ENCODE measurements around the gene LRBA. TPM values are rescaled to one million over a fixed set of nuclear protein-coding genes. Genes with fewer than 3 reads are reported as not detected.

The LRBA gene
- total and polyA plus RNA-seq, 9 of the 15 experiments (the other 6 are each of a cell fraction or from before 2014, with no cell fraction given) = 24.2 to 88.7 (median 59.7) TPM

DNA sequence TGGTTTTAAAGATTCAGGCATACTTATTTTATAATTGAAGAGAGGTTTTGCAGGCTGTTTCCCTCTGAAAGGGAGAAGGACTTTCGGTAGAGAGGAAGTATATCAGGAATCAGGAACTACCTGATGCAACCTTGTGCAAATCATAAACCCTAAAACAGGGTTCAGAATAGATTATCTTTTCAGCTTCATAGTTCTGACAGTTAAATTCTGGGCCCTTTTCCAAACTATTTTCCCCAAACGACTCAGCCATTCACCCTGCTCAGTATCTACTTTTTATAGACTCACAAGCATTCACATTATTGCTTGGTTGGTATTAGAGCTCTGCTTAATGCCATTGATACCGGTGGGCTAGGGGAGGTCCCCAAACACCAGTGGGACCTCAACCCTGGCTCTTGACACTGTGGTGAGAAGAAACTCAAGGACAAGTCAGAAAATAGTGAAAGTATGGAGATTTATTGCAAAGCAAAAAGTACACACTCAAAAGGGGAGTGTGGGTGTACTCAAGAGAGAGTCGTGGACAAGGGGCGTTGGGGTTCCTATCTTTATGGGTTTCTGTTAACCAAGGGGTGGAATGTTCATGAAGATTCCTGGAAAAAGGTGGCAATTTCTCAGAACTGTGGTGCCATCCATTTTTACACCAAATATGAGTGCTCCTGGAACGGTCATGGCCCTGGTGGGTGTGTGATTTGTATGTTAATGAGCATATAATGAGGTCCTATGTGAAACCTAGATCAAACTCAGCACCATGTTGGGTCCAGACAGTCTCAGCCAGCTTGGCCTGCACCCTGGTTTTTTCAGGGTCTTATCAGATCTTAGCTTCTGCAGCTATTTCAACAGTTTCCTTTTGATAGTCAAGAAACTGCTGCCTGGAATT is 698.5 kb downstream of the LRBA start (continued):
- peak; percentile 72 for TF ChIP-seq ZNF311 (CRISPR knock-in tag; IDR thresholded peaks at IDR 0.05)
- peak; percentile 80; the same call in 1 of the 2 replicates for TF ChIP-seq DDX20 (tag; IDR thresholded peaks at IDR 0.05; ENCODE audit: low read depth)
- TF ChIP-seq, protein P1, sequence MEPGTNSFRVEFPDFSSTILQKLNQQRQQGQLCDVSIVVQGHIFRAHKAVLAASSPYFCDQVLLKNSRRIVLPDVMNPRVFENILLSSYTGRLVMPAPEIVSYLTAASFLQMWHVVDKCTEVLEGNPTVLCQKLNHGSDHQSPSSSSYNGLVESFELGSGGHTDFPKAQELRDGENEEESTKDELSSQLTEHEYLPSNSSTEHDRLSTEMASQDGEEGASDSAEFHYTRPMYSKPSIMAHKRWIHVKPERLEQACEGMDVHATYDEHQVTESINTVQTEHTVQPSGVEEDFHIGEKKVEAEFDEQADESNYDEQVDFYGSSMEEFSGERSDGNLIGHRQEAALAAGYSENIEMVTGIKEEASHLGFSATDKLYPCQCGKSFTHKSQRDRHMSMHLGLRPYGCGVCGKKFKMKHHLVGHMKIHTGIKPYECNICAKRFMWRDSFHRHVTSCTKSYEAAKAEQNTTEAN (CRISPR knock-in tag; IDR thresholded peaks at IDR 0.05) = no peak
- no peak for TF ChIP-seq ZNF707 (CRISPR knock-in tag; conservative IDR thresholded peaks at IDR 0.05)
- TF ChIP-seq, protein P2, sequence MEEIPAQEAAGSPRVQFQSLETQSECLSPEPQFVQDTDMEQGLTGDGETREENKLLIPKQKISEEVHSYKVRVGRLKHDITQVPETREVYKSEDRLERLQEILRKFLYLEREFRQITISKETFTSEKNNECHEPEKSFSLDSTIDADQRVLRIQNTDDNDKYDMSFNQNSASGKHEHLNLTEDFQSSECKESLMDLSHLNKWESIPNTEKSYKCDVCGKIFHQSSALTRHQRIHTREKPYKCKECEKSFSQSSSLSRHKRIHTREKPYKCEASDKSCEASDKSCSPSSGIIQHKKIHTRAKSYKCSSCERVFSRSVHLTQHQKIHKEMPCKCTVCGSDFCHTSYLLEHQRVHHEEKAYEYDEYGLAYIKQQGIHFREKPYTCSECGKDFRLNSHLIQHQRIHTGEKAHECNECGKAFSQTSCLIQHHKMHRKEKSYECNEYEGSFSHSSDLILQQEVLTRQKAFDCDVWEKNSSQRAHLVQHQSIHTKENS (CRISPR knock-in tag; IDR thresholded peaks at IDR 0.05) = no peak
- TF ChIP-seq, protein P3, sequence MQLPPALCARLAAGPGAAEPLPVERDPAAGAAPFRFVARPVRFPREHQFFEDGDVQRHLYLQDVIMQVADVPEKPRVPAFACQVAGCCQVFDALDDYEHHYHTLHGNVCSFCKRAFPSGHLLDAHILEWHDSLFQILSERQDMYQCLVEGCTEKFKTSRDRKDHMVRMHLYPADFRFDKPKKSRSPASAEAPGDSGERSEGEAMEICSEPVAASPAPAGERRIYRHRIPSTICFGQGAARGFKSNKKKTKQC (CRISPR knock-in tag; IDR thresholded peaks at IDR 0.05) = no peak
- no peak for TF ChIP-seq HMGN3 (IDR thresholded peaks at IDR 0.05; ENCODE audit: borderline replicate concordance, extremely low read depth, insufficient read length, low read depth, low read length)
- no peak for TF ChIP-seq SMC3 (conservative IDR thresholded peaks at IDR 0.05; ENCODE audit: insufficient read depth, low read depth, low read length)
- TF ChIP-seq KAT2B (IDR thresholded peaks at IDR 0.05; ENCODE audit: low read depth, low read length) = no peak
- no peak; a peak in 1 of 3 replicates for TF ChIP-seq CBX3 (IDR thresholded peaks at IDR 0.05; ENCODE audit: borderline replicate concordance in 1 of 2, low read length in 2 of 2)
- TF ChIP-seq NRF1 (conservative IDR thresholded peaks at IDR 0.05 in 1 of 2, IDR thresholded peaks at IDR 0.05 in 1 of 2) = no peak
- no peak for TF ChIP-seq POLR2AphosphoS2 (IDR thresholded peaks at IDR 0.05; ENCODE audit: low read length)
- TF ChIP-seq ZNF445 (CRISPR knock-in tag; IDR thresholded peaks at IDR 0.05; ENCODE audit: low read depth) = no peak
- TF ChIP-seq CTBP1 (IDR thresholded peaks at IDR 0.05; ENCODE audit: borderline replicate concordance) = no peak
- no peak for TF ChIP-seq ZNF217 (CRISPR knock-in tag; IDR thresholded peaks at IDR 0.05)
- TF ChIP-seq SMARCA5 (IDR thresholded peaks at IDR 0.05) = no peak
- TF ChIP-seq CBFA2T3 (IDR thresholded peaks at IDR 0.05) = 0 out of 2 replicates have a peak, but pooled peaks have one; percentile 8
- peak; percentile 62 for TF ChIP-seq ELF1 (tag; IDR thresholded peaks at IDR 0.05)
- TF ChIP-seq, protein P4, sequence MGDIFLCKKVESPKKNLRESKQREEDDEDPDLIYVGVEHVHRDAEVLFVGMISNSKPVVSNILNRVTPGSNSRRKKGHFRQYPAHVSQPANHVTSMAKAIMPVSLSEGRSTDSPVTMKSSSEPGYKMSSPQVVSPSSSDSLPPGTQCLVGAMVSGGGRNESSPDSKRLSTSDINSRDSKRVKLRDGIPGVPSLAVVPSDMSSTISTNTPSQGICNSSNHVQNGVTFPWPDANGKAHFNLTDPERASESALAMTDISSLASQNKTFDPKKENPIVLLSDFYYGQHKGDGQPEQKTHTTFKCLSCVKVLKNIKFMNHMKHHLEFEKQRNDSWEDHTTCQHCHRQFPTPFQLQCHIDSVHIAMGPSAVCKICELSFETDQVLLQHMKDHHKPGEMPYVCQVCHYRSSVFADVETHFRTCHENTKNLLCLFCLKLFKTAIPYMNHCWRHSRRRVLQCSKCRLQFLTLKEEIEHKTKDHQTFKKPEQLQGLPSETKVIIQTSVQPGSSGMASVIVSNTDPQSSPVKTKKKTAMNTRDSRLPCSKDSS (IDR thresholded peaks at IDR 0.05; ENCODE audit: low read depth, partially characterized antibody) = no peak
- TF ChIP-seq, protein P5, sequence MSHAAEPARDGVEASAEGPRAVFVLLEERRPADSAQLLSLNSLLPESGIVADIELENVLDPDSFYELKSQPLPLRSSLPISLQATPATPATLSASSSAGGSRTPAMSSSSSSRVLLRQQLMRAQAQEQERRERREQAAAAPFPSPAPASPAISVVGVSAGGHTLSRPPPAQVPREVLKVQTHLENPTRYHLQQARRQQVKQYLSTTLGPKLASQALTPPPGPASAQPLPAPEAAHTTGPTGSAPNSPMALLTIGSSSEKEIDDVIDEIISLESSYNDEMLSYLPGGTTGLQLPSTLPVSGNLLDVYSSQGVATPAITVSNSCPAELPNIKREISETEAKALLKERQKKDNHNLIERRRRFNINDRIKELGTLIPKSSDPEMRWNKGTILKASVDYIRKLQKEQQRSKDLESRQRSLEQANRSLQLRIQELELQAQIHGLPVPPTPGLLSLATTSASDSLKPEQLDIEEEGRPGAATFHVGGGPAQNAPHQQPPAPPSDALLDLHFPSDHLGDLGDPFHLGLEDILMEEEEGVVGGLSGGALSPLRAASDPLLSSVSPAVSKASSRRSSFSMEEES (CRISPR knock-in tag; IDR thresholded peaks at IDR 0.05) = no peak
- TF ChIP-seq ZNF232 (CRISPR knock-in tag; IDR thresholded peaks at IDR 0.05) = no peak
- no peak for TF ChIP-seq RAD51 (IDR thresholded peaks at IDR 0.05; ENCODE audit: borderline replicate concordance, low read depth)

Measured in K562 (cell line).